Measurements from ENCODE around the gene ELP5. TPM values are rescaled to one million over a fixed set of nuclear protein-coding genes. Genes with fewer than 3 reads are reported as not detected.
A peak's percentile ranks its signal among the peaks of the same experiment; 100 is the strongest.

ELP5 gene
- total RNA-seq, 1 donor: 21.7 TPM

DNA sequence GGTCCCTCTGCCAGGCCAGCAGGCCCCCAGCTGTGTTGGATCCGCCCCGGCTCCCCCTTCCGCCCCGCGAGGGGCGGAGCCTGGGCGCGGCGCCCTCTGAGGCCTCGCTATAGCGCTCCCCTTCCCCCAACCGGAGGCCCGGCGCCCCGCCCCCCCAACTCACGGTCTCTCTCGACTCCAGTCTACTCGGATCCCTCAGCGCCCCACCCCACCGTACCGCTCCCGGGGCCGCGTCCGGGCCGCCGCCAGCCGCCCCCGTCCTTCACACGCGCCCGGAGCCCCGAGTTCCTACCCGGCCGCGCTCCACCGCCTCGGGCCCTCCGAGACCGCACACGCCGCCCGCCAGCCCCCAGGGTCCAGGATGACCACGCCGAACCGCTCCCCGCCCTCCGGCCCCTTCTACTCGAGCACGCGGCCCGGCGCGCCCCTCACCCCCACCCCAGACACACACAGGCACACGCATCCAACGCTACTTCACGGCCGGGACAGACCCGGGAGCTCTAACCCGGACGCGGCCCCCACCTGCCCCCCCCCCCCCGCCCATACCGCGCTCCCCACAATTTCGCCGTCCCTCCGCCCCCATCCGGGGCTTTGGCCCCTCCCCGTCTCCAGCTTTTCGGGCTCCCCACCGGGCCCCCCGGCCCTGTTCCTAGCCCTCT lies 14.1 kb upstream of the ELP5 start:
- Histone ChIP-seq H3K9me3 (ENCODE audit: low read depth, low read length) (no peaks in the 10 kb centered on the region), H3K27me3 (ENCODE audit: insufficient read depth, low read length) (no peaks in the 10 kb centered on the region), H2AFZ (ENCODE audit: low read length) (no peak overlapping the region), H3K27ac (ENCODE audit: low read depth, low read length) (peak overlapping the region; percentile 17), H3K36me3 (ENCODE audit: insufficient read depth, low read length) (peaks cover 42% of the 10 kb centered on the region), H3K79me2 (ENCODE audit: insufficient read depth, low read length) (peaks cover 83% of the 10 kb centered on the region), H3K4me2 (ENCODE audit: insufficient read depth, low read length) (peak overlapping the region; percentile 78), H4K20me1 (ENCODE audit: insufficient read depth, low read length) (peaks cover 34% of the 10 kb centered on the region), H3K4me3 (ENCODE audit: insufficient read depth, low read length) (peak overlapping the region; percentile 96), H3K4me1 (ENCODE audit: insufficient read depth, low read length) (peaks cover 44% of the 10 kb centered on the region)
- peak; percentile 93 for DNase-seq (ENCODE audit: insufficient read length, low spot score, missing footprints)
- TF ChIP-seq, protein P1, sequence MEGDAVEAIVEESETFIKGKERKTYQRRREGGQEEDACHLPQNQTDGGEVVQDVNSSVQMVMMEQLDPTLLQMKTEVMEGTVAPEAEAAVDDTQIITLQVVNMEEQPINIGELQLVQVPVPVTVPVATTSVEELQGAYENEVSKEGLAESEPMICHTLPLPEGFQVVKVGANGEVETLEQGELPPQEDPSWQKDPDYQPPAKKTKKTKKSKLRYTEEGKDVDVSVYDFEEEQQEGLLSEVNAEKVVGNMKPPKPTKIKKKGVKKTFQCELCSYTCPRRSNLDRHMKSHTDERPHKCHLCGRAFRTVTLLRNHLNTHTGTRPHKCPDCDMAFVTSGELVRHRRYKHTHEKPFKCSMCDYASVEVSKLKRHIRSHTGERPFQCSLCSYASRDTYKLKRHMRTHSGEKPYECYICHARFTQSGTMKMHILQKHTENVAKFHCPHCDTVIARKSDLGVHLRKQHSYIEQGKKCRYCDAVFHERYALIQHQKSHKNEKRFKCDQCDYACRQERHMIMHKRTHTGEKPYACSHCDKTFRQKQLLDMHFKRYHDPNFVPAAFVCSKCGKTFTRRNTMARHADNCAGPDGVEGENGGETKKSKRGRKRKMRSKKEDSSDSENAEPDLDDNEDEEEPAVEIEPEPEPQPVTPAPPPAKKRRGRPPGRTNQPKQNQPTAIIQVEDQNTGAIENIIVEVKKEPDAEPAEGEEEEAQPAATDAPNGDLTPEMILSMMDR (IDR thresholded peaks at IDR 0.05; ENCODE audit: extremely low read depth, low read depth, low read length): no peak

DNA sequence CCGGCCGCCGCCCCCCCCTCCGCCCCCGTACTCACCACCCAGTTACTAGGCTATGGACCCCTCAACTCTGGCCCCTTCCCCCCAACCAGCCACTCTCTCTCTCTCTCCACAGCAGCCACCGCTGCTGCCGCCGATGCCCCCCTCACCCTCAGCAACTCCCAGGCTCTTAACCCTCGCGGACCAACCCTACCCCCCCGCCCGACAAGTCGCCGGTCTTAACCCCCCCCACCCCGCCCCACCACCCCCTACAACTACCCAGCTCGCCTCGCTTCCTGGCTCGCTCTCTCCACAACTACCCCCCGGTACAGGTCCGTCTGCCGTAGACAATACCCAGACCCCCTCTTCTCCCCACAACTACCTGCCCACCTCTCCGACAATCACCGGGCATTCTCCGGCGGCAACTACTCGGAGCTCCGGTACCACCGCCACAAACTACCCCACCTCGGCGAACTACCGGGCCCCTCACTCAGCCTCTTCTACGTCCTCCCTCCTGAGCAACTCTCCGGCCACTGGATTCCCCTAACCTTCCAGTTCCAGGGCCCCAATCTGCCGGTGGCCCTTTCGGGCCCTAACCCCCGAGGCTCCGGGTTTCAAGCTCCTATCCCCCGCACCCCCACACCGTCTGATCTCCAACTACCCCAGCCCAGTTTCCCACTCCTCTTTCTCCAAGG lies 13.5 kb upstream of the ELP5 start:
- no peak overlapping the region for H2AFZ ChIP-seq (ENCODE audit: low read length)
- peak overlapping the region; percentile 96 for H3K4me3 ChIP-seq (ENCODE audit: insufficient read depth, low read length)
- peak; percentile 89 for DNase-seq (ENCODE audit: insufficient read length, low spot score, missing footprints)
- H3K27me3 ChIP-seq (ENCODE audit: insufficient read depth, low read length): no peaks in the 10 kb centered on the region
- H3K36me3 ChIP-seq (ENCODE audit: insufficient read depth, low read length): peaks cover 42% of the 10 kb centered on the region
- TF ChIP-seq, protein P1 (IDR thresholded peaks at IDR 0.05; ENCODE audit: extremely low read depth, low read depth, low read length): no peak
- no peaks in the 10 kb centered on the region for H3K9me3 ChIP-seq (ENCODE audit: low read depth, low read length)
- peak overlapping the region; percentile 75 for H3K27ac ChIP-seq (ENCODE audit: low read depth, low read length)
- peaks cover 81% of the 10 kb centered on the region for H3K79me2 ChIP-seq (ENCODE audit: insufficient read depth, low read length)
- peaks cover 34% of the 10 kb centered on the region for H4K20me1 ChIP-seq (ENCODE audit: insufficient read depth, low read length)
- peak overlapping the region; percentile 69 for H3K4me2 ChIP-seq (ENCODE audit: insufficient read depth, low read length)
- H3K4me1 ChIP-seq (ENCODE audit: insufficient read depth, low read length): peaks cover 46% of the 10 kb centered on the region

DNA sequence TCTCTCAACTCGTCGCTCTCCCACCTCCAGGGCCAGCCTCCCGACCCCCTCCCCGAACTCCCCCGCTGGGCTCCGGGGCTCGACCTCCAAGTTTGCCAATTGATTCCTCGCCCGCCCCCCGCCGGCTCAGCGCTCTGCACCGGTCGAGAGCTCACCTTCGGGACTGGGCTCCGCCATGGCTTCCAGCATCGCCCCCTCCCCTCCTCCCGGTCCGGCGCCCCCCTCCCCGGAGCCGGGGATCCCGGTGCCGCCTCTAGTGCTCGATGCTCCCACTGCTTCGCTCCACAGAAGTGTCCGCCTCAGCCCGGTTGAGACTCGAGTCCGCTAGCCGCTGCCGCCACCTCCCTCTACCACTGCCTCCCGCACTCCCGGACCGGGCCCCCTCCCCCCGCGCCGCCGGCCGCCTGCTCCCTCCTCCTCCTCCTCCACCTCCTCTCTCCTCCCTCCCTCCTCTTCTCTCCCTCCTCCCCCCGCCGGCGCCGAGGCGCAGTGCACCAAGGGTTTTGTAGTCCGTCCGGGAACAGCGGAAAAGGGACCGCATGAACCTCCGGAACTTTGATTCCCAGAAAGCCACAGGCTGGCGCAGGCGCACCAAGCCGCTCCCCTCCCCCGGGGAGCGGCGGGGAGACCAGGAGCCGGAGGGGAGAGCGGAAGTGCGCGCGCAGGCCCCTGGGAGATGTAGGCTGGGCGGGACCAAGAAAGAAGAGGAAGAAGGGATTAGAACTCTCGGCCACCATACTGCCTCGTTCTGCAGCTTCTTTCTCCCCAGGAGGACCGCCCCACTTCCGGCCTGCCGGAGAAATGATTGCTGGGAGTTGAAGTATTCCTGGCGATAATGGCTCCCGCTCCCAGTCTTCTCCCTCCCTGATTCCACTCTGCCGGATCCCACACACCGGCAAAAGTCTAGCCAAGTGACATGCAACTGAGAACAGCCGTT lies 12.7 kb upstream of the ELP5 start, which contains the start of gene PHF23:
Gene PHF23 (minus strand): TSS at position 367 of the 937 bp plus-strand sequence. CDS start 178 bp downstream, at position 189.
- Histone ChIP-seq H3K4me1 (ENCODE audit: insufficient read depth, low read length) (peaks cover 48% of the 10 kb centered on the region), H4K20me1 (ENCODE audit: insufficient read depth, low read length) (peaks cover 34% of the 10 kb centered on the region), H3K79me2 (ENCODE audit: insufficient read depth, low read length) (peaks cover 81% of the 10 kb centered on the region), H3K4me3 (ENCODE audit: insufficient read depth, low read length) (peak within 1 kb of the TSS; percentile 96), H3K4me2 (ENCODE audit: insufficient read depth, low read length) (peak within 1 kb of the TSS; percentile 98), H3K27ac (ENCODE audit: low read depth, low read length) (peak within 1 kb of the TSS; percentile 84), H3K27me3 (ENCODE audit: insufficient read depth, low read length) (no peaks in the 10 kb centered on the region), H2AFZ (ENCODE audit: low read length) (peak within 1 kb of the TSS; percentile 31), H3K9me3 (ENCODE audit: low read depth, low read length) (no peaks in the 10 kb centered on the region), H3K36me3 (ENCODE audit: insufficient read depth, low read length) (peaks cover 50% of the 10 kb centered on the region)
- TF ChIP-seq, protein P1 (IDR thresholded peaks at IDR 0.05; ENCODE audit: extremely low read depth, low read depth, low read length): no peak
- peak; percentile 100 for DNase-seq (ENCODE audit: insufficient read length, low spot score, missing footprints)

All from osteoblast (primary cell).